ENCODE data around the gene CTSO. TPM values are rescaled to one million over a fixed set of nuclear protein-coding genes. Genes with fewer than 3 reads are reported as not detected.
"Not testable (repeated sequence)": the region's sequence is repeated elsewhere in the genome, so short reads cannot be mapped to it uniquely, and the experiment has no call there.

CTSO gene
- total RNA-seq, 1 donor, result 7.9 TPM

- Histone ChIP-seq H3K9me3 (ENCODE audit: low read depth, low read length) (no peaks in the 10 kb centered on the region), H3K4me1 (ENCODE audit: insufficient read depth, low read length) (no peaks in the 10 kb centered on the region), H3K4me3 (ENCODE audit: low read length) (no peak overlapping the region), H3K27me3 (ENCODE audit: insufficient read depth, low read length) (no peaks in the 10 kb centered on the region)
Observed at GRCh38 chr4:155941085-155941790, 12.4 kb downstream of the CTSO start.

- no peaks in the 10 kb centered on the region for H3K9me3 ChIP-seq (ENCODE audit: low read depth, low read length)
- no peaks in the 10 kb centered on the region for H3K4me1 ChIP-seq (ENCODE audit: insufficient read depth, low read length)
- no peak overlapping the region for H3K4me3 ChIP-seq (ENCODE audit: low read length)
- no peaks in the 10 kb centered on the region for H3K27me3 ChIP-seq (ENCODE audit: insufficient read depth, low read length)
Observed at GRCh38 chr4:155935389-155935986, 18.2 kb downstream of the CTSO start.

DNA sequence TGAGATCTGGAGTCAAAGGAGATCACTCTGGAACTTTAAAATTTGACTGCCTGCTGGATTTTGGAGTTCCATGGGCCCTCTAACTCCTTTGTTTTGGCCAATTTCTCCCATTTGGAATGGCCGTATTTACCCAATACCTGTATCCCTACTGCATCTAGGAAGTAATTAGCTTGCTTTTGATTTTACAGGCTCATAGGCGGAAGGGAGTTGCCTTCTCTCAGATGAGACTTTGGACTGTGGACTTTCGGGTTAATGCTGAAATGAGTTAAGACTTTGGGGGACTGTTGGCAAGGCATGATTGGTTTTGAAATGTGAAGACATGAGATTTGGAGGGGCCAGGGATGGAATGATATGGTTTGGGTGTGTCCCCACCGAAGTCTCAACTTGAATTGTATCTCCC, 19.0 kb downstream of the CTSO start:
- not testable (repeated sequence) for H3K4me3 ChIP-seq (ENCODE audit: low read length); H3K27me3 ChIP-seq (ENCODE audit: insufficient read depth, low read length); H3K9me3 ChIP-seq (ENCODE audit: low read depth, low read length); H3K4me1 ChIP-seq (ENCODE audit: insufficient read depth, low read length)

DNA sequence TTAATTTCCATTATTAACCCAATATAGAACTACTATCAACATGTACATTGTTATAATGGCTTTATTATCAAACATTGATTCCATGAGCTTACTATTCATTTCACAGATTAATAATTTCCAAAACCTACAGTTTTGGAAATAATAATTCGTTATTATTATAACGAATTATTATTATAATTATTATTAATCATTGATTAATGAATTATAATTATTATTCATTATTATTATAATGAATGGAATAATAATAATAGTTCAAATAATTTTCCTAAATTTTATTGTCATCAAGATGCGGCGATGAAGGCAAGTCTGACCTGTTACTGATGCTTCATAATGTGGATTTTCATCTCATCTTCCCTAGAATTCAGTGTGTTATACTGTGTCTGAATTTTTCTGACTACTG, 22.0 kb downstream of the CTSO start:
- H3K27me3 ChIP-seq (ENCODE audit: insufficient read depth, low read length), result no peaks in the 10 kb centered on the region
- no peaks in the 10 kb centered on the region for H3K9me3 ChIP-seq (ENCODE audit: low read depth, low read length)
- H3K4me3 ChIP-seq (ENCODE audit: low read length), result no peak overlapping the region
- H3K4me1 ChIP-seq (ENCODE audit: insufficient read depth, low read length), result no peaks in the 10 kb centered on the region

GRCh38 chr4:155930330-155930729, 23.3 kb downstream of the CTSO start:
- Histone ChIP-seq H3K9me3 (ENCODE audit: low read depth, low read length) (no peaks in the 10 kb centered on the region), H3K4me1 (ENCODE audit: insufficient read depth, low read length) (no peaks in the 10 kb centered on the region), H3K27me3 (ENCODE audit: insufficient read depth, low read length) (no peaks in the 10 kb centered on the region), H3K4me3 (ENCODE audit: low read length) (no peak overlapping the region)

GRCh38 chr4:155929833-155930232, 23.8 kb downstream of the CTSO start:
- Histone ChIP-seq H3K4me3 (ENCODE audit: low read length) (no peak overlapping the region), H3K4me1 (ENCODE audit: insufficient read depth, low read length) (no peaks in the 10 kb centered on the region), H3K9me3 (ENCODE audit: low read depth, low read length) (no peaks in the 10 kb centered on the region), H3K27me3 (ENCODE audit: insufficient read depth, low read length) (no peaks in the 10 kb centered on the region)

DNA sequence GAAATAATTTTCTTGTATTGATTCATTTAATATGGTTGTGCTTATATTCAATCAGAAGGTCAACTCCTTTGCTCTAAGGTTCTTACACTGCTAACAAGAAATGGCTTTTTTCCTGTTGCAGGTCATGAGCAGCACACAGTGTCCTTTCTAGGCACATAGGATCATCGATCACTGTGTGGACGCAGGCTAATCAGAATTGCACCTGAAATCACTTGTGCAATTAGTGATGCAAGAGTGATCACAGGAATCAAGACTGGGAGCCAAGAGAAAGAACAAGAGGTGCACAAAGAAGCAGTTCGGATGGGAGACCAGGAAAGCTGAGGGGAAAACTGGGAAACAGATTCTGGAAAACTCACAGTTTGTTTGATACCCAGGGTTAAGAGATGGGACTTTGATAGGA, 29.0 kb downstream of the CTSO start:
- Histone ChIP-seq H3K4me3 (ENCODE audit: low read length) (no peak overlapping the region), H3K4me1 (ENCODE audit: insufficient read depth, low read length) (no peaks in the 10 kb centered on the region), H3K9me3 (ENCODE audit: low read depth, low read length) (no peaks in the 10 kb centered on the region), H3K27me3 (ENCODE audit: insufficient read depth, low read length) (no peaks in the 10 kb centered on the region)

DNA sequence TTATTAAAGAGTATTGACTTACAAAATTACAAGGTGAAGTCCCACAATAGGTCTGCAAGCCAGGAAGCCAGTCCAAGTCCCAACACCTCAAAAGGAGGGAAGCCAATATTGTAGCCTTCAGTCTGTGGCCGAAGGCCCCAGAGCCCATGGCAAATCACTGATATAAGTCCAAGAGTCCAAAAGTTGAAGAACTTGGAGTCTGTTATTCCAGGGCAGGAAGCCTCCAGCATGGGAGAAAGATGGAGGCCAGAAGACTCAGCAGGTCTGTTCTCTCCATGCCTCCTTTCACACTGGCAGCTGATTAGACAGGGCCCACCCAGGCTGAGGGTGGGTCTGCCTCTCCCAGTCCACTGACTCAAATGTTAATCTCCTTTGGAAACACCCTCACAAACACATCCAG, 32.1 kb downstream of the CTSO start:
- Histone ChIP-seq H3K4me3 (ENCODE audit: low read length) (no peak overlapping the region), H3K9me3 (ENCODE audit: low read depth, low read length) (no peaks in the 10 kb centered on the region), H3K27me3 (ENCODE audit: insufficient read depth, low read length) (no peaks in the 10 kb centered on the region), H3K4me1 (ENCODE audit: insufficient read depth, low read length) (no peaks in the 10 kb centered on the region)

- Histone ChIP-seq H3K4me1 (ENCODE audit: insufficient read depth, low read length) (no peaks in the 10 kb centered on the region), H3K4me3 (ENCODE audit: low read length) (no peak overlapping the region), H3K9me3 (ENCODE audit: low read depth, low read length) (no peaks in the 10 kb centered on the region), H3K27me3 (ENCODE audit: insufficient read depth, low read length) (no peaks in the 10 kb centered on the region)
Observed at GRCh38 chr4:155914782-155915181, 38.9 kb downstream of the CTSO start.

GRCh38 chr4:155911905-155912304, 41.8 kb downstream of the CTSO start:
- Histone ChIP-seq H3K4me1 (ENCODE audit: insufficient read depth, low read length) (no peaks in the 10 kb centered on the region), H3K27me3 (ENCODE audit: insufficient read depth, low read length) (peaks cover 3% of the 10 kb centered on the region), H3K9me3 (ENCODE audit: low read depth, low read length) (no peaks in the 10 kb centered on the region), H3K4me3 (ENCODE audit: low read length) (no peak overlapping the region)

DNA sequence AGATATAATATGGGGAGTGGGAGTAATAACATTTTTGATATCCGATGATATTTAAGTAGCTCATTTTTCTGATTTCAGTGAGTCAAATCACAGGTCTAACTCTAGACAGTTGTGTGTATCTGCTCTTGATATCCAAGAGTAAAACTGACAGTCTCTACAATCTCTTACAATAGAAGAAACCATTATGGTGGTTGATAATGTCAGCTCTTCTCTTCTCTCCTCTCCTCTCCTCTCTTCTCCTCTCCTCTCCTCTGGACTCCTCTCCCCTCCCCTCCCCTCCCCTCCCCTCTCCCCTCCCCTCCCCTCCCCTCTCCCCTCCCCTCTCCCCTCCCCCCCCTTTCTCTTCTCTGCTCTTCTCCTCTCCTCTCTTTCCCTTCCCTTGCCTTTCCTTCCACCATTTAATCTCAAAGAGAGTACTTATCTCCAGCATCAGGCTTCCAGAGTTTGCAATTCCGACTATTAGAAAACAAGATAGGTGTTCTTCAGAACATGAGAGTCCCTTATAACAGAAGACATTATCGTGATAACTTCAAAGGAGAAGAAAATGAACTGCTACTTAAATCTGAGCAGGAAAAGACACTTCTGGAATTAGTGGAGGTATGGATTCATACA, 43.9 kb downstream of the CTSO start:
- no peak overlapping the region for H3K4me3 ChIP-seq (ENCODE audit: low read length)
- no peaks in the 10 kb centered on the region for H3K4me1 ChIP-seq (ENCODE audit: insufficient read depth, low read length)
- no peaks in the 10 kb centered on the region for H3K9me3 ChIP-seq (ENCODE audit: low read depth, low read length)
- peaks cover 3% of the 10 kb centered on the region for H3K27me3 ChIP-seq (ENCODE audit: insufficient read depth, low read length)

GRCh38 chr4:155908187-155909139, 45.2 kb downstream of the CTSO start:
- H3K9me3 ChIP-seq (ENCODE audit: low read depth, low read length), result no peaks in the 10 kb centered on the region
- H3K4me1 ChIP-seq (ENCODE audit: insufficient read depth, low read length), result no peaks in the 10 kb centered on the region
- H3K27me3 ChIP-seq (ENCODE audit: insufficient read depth, low read length), result peaks cover 3% of the 10 kb centered on the region
- H3K4me3 ChIP-seq (ENCODE audit: low read length), result no peak overlapping the region

DNA sequence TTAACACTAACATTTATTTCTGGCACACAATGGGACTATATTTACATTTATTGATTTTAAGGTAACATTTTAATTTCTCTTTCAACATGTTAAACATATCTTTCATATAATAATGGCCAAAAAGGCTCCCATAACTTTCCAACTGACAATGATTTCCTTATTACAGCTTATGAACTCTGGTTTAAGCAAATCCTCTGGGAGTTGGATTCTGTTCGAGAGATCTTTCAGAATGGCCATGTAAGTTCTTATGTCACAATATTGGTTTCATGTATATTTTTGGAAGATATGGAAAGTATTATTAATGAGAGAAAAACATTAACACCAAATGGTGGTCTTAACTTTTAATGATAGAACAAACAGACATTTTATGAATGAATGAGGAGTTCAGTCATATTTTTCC, 46.1 kb downstream of the CTSO start:
- no peaks in the 10 kb centered on the region for H3K4me1 ChIP-seq (ENCODE audit: insufficient read depth, low read length)

GRCh38 chr4:155906554-155907247, 47.0 kb downstream of the CTSO start:
- H3K9me3 ChIP-seq (ENCODE audit: low read depth, low read length), result no peaks in the 10 kb centered on the region
- no peaks in the 10 kb centered on the region for H3K4me1 ChIP-seq (ENCODE audit: insufficient read depth, low read length)
- H3K4me3 ChIP-seq (ENCODE audit: low read length), result no peak overlapping the region
- peaks cover 3% of the 10 kb centered on the region for H3K27me3 ChIP-seq (ENCODE audit: insufficient read depth, low read length)

More for the DNA sequence above, 46.1 kb downstream of the CTSO start:
- peaks cover 3% of the 10 kb centered on the region for H3K27me3 ChIP-seq (ENCODE audit: insufficient read depth, low read length)
- H3K4me3 ChIP-seq (ENCODE audit: low read length), result no peak overlapping the region
- no peaks in the 10 kb centered on the region for H3K9me3 ChIP-seq (ENCODE audit: low read depth, low read length)
